HG03066 (cell line): ENCODE results near the gene DDN.

ENCODE experiments used
- ATAC-seq: cut with Tn5 transposase; IDR thresholded peaks from one replicate; pipeline ENCODE4 v1.9.1; 2021; ENCODE audit warnings: low read depth; ENCODE audit not compliant: unreplicated experiment

Gene DDN

DNA sequence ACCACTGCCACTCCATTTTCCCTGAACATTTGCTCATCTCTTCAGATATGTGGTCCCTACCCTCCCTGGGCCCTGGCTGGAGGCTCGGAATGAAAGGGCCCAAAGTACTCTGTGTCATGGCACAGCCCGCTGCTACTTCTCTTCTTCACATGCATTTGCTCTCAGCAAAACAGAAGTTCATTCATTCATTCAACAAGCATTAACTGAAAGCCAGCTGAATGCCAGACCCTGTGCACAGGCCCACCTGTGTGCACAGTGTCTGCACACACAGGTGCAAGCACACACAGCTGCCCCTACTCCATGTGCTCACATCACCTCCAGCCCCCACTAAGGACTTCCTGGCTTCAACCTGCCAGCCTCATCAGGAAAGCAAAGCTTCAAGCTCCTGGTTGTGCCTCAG is 13.3 kb downstream of the DDN start:
- no peak for ATAC-seq

DNA sequence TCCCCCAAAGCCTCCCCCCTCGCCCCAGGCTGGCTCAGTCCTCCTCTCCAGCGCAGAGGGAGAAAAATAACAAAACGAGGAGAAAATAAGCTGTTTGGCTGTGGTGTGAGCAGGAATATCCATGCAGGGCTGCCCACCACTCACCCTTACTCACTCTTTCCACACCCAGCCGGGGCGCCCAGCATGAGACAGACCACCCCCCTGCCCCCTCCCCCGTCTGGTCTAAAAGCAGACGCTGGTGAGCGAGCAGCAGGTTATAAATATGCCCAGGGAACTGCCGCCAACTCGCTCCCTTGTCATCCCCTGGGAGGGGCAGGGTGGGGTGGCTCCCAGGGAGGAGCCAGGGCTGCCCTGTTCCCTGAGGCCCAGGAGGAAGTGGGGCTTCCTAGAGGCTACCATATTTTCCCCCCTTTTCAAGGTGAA is 13.7 kb downstream of the DDN start:
- ATAC-seq = no peak

DNA sequence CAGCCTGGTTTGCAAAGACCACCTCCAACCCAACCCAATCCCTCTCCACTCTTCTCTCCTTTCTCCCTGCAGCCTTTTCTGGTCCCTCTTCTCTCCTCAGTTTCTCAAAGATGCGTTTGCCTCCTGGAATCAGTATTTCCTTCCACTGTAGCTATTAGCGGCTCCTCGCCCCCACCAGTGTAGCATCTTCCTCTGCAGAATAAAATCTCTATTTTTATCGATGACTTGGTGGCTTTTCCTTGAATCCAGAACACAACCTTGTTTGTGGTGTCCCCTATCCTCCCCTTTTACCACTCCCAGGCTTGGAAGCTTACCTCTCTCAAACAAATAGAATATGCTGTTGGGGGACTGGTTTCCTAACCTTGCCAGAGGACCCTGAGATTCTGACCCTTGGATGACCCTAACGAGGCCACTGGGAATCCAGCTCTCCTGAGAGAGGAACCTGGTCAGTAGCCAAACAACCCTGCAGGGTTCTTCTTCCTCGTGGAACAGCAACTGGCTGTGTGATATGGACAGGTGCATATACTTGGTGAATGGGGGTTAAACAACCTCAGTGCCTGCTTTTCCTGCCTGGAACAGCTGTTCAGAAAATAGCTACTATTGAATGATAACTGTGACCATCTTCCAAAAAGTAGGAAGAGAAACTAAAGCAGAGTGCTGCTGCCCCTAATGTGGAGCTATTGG is 16.6 kb downstream of the DDN start:
- ATAC-seq = no peak

DNA sequence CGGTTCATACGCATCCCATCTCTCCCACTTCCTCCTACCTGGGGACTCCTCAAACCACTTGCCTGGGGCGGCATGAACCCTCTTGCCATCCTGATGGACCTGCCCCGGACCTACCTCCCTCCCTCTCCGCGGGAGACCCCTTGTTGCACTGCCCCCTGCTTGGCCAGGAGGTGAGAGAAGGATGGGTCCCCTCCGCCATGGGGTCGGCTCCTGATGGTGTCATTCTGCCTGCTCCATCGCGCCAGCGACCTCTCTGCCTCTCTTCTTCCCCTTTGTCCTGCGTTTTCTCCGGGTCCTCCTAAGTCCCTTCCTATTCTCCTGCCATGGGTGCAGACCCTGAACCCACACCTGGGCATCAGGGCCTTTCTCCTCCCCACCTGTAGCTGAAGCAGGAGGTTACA is 17.4 kb downstream of the DDN start:
- no peak for ATAC-seq

DNA sequence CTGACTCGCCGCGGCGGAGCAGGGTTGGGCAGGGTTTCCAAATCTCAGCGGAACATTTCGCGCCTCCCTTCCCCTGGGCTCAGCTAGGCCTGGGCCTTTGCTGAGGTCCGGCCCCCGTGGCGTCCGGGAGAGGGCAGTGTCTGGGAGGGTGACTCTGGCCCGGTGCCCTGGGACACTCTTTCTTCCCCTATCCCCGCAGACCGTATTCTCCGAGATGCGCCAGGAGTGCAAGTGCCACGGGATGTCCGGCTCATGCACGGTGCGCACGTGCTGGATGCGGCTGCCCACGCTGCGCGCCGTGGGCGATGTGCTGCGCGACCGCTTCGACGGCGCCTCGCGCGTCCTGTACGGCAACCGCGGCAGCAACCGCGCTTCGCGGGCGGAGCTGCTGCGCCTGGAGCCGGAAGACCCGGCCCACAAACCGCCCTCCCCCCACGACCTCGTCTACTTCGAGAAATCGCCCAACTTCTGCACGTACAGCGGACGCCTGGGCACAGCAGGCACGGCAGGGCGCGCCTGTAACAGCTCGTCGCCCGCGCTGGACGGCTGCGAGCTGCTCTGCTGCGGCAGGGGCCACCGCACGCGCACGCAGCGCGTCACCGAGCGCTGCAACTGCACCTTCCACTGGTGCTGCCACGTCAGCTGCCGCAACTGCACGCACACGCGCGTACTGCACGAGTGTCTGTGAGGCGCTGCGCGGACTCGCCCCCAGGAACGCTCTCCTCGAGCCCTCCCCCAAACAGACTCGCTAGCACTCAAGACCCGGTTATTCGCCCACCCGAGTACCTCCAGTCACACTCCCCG is 18.0 kb downstream of the DDN start:
- no peak for ATAC-seq

DNA sequence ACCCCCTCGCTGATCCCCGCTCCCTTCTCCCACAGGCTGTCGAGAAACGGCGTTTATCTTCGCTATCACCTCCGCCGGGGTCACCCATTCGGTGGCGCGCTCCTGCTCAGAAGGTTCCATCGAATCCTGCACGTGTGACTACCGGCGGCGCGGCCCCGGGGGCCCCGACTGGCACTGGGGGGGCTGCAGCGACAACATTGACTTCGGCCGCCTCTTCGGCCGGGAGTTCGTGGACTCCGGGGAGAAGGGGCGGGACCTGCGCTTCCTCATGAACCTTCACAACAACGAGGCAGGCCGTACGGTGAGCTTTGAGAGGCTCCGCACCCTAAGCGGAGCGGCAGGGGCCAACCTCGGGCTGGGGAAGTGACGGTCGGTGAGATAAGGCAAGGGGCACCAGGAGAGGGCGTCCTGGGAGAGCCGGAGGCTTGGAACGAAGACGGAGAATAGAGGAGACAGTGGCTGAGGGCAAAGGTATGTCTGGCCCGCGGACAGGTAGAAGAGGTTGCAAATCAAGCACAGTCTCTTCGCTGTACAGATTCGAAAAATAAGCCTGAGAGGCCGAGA is 18.7 kb downstream of the DDN start:
- ATAC-seq = no peak

DNA sequence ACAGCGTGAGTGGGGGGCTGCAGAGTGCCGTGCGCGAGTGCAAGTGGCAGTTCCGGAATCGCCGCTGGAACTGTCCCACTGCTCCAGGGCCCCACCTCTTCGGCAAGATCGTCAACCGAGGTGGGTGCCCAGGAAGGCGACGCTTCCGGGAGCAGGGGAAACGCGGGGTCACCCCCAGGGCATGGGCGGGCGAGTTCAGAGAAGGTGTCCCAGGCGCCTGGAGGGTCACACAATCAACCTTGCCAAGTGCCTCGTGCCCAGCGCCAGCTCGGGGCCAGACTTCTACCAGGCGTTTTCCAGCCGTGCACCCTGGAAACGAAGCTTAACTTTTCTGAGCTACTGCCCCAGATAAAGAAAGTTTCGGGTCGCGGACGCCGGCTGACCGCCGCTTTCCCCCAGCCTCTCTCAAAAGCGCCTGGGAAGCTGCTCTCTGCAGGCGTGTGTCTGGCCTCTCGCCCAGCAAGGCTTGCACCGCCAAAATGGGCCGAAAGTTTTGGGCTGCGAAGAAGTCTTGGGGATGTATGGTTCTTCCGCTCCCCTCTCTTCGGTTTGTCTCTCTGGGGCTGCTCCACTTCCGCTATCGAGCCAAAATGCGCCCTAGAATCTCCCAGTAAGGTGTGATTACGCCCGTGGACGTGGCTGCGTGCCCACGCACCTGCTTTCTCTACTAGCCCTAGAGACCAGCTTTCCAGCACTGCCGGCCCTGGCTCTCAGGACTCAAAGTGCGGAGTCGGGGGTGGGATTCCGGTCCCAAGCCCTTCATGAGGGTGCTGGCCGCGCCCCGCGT is 19.4 kb downstream of the DDN start:
- no peak for ATAC-seq

DNA sequence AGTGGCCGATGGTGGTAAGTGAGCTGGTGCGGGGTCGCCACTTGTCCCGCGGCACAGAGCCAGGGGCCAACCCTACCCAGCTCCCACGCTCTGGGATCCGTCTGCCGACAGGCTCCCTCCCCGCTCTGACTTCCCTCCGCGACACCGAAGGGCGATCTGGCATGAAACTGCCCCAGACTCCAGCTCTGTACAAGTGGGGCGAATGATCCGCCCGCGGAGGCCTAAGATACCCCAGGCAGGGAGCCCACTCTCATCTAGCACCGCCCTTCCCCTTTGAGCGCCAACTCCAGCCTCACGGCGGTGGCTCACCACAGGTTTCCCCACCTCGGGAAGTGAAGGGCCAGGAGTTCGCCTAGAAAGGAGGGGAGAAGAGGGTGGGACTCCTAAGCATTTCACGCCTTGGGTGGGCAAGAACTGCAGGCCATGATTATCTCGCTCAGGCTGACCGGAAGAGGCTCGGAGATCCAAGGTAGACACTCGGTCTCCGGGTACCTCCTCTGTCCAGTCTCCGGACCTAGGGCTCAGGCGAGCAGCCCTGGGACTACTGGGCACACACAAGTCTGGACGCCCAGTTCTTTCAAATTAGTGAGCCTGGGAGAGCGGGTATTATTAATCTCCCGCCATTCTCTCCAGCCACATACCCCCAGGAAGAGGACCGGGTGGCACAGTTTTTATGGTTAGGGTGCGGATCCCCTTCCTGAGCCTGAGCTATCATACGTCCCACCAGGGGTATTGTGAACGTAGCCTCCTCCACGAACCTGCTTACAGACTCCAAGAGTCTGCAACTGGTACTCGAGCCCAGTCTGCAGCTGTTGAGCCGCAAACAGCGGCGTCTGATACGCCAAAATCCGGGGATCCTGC is 20.2 kb downstream of the DDN start:
- no peak for ATAC-seq

DNA sequence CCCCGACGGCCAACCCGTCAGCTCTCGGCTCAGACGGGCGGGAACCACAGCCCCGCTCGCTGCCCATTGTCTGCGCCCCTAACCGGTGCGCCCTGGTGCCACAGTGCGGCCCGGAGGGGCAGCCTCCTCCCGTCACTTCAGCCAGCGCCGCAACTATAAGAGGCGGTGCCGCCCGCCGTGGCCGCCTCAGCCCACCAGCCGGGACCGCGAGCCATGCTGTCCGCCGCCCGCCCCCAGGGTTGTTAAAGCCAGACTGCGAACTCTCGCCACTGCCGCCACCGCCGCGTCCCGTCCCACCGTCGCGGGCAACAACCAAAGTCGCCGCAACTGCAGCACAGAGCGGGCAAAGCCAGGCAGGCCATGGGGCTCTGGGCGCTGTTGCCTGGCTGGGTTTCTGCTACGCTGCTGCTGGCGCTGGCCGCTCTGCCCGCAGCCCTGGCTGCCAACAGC is 20.9 kb downstream of the DDN start, which contains the start of gene WNT1:
Gene WNT1, plus strand, starts transcription at position 32 of the 450 bp plus-strand sequence. Its CDS starts 329 bp downstream, at position 361.
- ATAC-seq = no peak

DNA sequence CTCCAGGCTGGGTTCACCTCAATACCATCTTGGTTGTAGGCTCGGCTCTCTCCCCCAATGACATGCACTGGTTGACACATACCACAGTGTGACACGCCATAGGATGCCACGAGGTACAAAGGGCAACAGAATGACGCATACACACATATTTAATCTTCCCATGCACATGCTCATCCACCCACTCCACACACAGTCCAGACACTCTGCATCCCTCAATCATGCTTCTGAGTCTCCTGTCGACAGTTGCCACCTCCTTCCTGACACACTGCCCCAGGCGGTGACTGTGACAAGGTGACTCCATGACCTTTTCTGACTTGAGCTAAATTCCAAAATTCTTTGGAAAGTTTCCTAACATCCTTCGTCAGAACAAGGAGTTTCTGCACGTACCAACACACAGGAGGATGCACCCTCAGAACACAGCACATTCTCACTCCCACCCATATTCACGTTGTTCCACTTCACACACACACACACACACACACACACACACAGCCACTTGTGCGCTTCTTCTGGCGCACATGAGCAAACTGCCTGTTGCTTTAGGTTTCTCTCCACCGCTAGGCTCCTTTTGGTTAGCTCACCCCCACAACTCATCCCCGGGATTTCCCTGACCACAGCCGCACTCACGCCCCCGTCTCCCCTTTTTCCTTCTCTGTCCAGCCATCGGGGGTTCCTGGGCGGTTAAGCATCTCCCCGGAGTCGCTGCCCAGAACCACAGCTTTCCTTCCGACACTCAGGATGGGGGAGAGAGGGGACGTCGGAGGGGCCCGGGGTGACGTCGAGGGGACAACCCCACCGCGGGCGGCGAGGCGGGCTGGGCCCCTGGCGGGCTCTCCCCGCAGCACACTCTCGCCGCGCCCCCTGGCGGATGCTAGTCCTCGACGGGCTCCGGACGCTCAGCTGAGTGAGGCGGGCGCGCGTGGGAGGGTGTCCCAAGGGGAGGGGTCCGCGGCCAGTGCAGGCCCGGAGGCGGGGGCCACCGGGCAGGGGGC is 21.6 kb downstream of the DDN start:
- no peak for ATAC-seq

DNA sequence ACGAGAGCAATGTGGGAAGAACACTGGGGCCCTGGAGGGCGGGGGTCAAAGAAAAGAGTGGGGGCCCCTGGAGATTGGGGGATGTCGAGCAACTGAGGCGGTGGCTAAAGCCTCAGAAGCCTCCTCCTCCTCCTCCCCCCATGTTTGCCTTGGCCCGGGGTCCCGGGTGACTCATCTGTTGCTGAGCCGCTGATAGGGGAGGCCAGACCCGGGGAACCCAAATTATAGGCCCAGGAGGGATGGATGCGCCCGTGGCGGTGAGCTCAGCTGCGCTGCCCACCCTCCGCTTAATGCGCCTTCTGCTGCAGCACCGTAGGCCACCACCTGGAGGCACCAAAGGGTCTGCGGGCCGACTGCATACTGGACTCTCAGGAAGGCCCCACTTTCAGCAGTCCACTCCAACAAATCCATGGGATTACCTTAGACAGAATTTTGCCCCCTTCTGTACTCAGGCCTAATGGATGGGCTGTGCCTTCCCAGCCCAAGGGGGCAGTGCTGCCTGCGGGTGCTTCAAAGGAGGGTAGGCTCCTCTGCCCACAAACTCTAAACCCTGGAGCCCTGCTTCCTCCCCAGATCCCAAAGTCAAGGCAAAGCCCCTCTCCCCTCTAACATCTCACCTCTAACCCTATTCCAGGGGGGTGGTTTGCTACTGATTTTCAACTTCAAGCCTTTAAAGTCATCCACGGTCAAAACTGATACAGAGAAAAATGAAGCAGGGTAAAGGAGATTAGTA is 25.1 kb downstream of the DDN start:
- no peak for ATAC-seq

DNA sequence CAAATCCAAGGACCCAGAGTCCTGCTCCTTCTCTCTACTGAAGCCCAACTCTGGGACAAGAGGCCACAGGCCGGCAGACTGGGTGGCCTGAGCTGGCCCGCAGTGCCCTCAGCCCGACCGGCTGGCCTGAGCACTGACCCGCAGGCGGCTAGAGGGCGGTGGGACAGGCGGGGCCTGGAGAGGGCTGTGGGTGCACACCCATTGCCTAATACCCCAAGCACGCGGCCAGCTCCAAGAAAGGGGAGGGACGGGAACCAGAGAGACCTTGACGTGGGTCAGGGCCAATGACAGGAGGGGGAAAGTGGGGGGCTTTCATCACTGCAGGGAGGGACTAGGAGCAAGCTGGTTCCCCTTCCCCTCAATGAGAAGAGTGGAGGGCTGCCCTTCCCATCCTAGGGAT is 25.6 kb downstream of the DDN start:
- no peak for ATAC-seq

DNA sequence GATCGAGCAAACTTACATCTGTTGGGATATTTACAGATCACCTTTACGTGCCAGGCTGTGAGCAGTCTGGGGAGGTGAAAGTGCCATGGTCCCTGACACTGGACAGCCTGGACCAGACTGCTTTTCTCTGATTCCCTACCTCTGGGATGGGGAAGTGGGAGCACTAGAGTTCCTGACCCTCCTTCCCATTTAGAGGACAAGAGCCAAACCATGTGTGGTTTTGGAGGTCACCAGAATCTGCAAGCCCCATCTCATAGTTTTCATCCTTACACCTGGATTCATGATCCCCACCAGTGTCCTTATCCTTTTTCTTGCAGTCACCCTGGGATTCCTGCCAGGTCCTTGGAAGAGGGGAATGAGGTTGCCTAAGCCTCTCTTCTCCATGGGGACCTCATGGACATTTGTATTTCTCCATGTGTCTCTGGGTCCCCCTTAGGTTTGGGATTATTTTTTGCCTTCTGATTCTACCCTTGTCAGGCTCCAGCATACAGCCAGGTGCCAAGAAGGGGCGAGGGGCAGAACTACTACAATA is 26.2 kb downstream of the DDN start:
- no peak for ATAC-seq

DNA sequence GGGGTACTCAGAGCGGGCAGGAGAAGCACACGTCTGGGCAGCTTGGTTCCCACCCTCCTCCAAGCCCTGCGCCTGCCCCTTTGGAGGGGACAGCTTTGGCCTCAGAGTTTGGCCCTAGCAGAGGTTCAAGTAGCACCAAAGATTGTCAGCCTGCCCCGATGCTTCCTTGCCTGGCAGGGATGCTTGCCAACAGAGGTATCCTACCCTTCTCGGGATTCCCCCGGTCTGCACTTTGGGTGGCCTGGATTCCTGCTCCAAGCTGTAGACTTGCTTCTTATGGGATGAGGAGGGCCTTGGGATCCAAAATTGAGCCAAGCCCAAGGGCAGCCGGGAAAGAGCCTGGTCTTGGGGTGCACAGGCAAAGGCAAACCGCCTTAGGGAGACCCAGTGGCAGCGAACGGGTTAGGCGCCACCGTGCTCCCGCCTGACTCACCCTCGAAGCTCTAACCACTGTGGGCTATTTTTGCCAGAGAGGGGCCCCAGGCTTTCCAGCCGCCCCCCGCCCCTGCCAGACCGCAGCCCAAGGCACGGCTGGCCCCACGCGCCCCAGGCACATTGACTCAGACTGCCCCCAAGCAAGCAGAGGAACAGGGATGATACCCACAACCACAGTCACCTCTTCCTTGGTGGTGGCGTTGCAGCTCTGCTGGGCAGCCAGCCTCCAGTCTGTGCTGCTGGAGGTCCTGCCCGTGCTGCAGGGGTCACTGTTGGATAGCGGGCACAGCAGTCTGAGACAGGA is 26.8 kb downstream of the DDN start:
- ATAC-seq = no peak

DNA sequence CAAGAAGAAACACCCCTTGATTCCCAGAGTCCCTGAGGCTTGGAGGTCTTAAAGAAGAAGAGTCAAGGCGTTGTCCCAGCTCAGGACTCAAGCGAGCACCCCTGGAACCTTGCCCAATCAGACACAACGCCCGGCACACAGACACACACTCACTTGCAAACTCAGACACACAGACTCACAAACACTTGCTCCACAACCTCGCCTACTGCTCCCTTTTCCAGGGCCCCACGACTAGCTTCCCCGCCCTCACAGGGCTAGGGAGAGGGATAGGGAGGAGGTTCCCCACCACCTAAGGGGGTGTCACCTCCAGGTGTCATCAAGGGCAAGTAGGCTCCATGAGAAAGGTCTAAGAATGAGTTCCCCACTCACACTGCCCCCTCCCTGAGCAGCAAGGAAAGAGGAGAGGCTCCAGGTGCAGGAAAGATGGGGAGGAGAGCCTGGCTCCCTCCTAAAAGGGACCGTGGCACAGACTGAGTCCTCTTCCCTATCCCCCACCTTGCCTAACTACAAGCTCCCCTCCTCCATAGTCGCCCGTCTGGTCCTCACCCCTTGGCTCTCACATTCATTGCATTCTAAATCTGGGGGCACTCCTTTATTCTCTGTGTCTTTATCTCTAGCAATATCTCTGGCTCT is 28.4 kb downstream of the DDN start:
- no peak for ATAC-seq

DNA sequence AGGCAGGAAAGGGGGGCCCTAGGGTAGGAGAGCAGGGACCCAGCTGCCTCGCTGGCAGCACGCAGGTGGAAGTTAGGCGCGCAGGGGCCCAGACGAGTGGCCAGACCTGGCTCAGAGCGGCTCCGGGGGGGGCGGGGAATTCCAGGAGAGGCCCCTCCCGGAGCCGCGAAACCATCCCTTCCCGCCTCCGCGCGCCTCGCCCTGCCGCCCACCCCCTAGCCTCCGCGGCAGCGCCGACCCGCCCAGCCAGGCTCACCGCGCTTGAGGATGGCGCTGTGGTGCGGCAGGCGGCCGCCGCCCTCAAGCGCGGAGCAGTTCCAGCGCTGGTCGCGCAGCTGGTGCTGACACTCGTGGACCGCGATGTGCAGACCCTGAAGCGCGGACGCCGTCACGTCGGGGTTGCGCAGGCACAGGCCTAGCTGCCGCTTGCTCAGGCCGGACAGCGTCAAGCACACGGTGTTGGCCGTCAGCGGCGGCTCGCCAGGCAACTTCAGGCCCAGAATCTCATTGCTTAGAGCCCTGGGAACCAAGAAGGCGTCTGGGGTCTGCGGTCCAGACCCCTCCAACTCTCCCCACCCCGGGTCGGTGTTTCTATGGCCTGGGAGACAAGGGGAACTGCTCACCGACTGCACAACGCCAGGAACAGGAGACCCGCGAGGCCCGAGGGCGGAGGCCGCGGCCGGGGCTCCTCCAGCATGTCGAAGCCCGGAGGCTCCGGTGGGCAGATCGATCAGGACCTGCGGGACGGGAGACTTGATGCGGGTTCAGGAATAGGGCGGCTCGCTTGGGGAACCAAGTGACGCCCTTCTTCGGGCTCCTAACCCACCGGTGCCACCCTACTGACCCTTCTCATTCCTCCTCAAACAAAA is 29.1 kb downstream of the DDN start:
- ATAC-seq = no peak
